GM12878 (cell line): ENCODE measurements around the gene LOXL3. TPM values are rescaled to one million over a fixed set of nuclear protein-coding genes. Genes with fewer than 3 reads are reported as not detected.

Experiments used
- ATF2 ChIP-seq: IDR thresholded peaks from 2 replicates; pipeline ENCODE4 v1.6.1; 2012; ENCODE audit warnings: low read length, inconsistent platforms
- CBFB ChIP-seq: IDR thresholded peaks from 2 replicates; pipeline ENCODE4 v1.6.1; 2016; ENCODE audit warnings: antibody characterized with exemption, low read depth
- CBX3 ChIP-seq: fragments of 200-600 bp; sonication (generic); IDR thresholded peaks from 2 replicates; pipeline ENCODE4 v1.6.1; 2016; ENCODE audit warnings: low read depth, borderline replicate concordance
- CHD2 ChIP-seq: IDR thresholded peaks from 2 replicates; pipeline ENCODE4 v1.6.1; 2011; ENCODE audit warnings: low read depth, low read length, improper control_type of control experiment, borderline replicate concordance
- EGR1 ChIP-seq, 2 experiments: IDR thresholded peaks; 1 replicate in 1 of 2; 2 replicates in 1 of 2; pipeline ENCODE4 v1.6.1; 2011 to 2012; ENCODE audit warnings: low read depth in 2 of 2, low read length in 2 of 2, borderline replicate concordance in 1 of 2, mild to moderate bottlenecking in 1 of 2, moderate library complexity in 1 of 2
- FOS ChIP-seq: IDR thresholded peaks from 3 replicates; pipeline ENCODE4 v1.6.1; 2011; ENCODE audit warnings: borderline replicate concordance; ENCODE audit not compliant: insufficient read length; ENCODE audit errors: extremely low read depth
- FOXM1 ChIP-seq: IDR thresholded peaks from 2 replicates; pipeline ENCODE4 v1.6.1; 2012; ENCODE audit warnings: low read depth, mild to moderate bottlenecking, inconsistent platforms, low read length, moderate library complexity
- HDGF ChIP-seq: fragments of 450-650 bp; IDR thresholded peaks from 2 replicates; pipeline ENCODE4 v1.6.1; 2016; ENCODE audit warnings: antibody characterized with exemption
- IRF3 ChIP-seq: fragments of 450-650 bp; IDR thresholded peaks from 2 replicates; pipeline ENCODE4 v1.6.1; 2014; ENCODE audit warnings: mild to moderate bottlenecking
- IRF4 ChIP-seq: IDR thresholded peaks from 2 replicates; pipeline ENCODE4 v1.6.1; 2011; ENCODE audit warnings: low read depth, low read length
- IRF5 ChIP-seq: fragments of 450-650 bp; IDR thresholded peaks from 2 replicates; pipeline ENCODE4 v1.6.1; 2017; ENCODE audit warnings: borderline replicate concordance
- MAX ChIP-seq: IDR thresholded peaks from 2 replicates; pipeline ENCODE4 v1.6.1; 2012; ENCODE audit warnings: low read depth, low read length, improper control_type of control experiment
- MLLT1 ChIP-seq: fragments of 450-650 bp; IDR thresholded peaks from 2 replicates; pipeline ENCODE4 v1.6.1; 2016; ENCODE audit warnings: mild to moderate bottlenecking
- NFIC ChIP-seq: IDR thresholded peaks from 2 replicates; pipeline ENCODE4 v1.6.1; 2012; ENCODE audit warnings: low read depth, mild to moderate bottlenecking, inconsistent platforms, low read length, moderate library complexity
- NR2C2 ChIP-seq: IDR thresholded peaks from 2 replicates; pipeline ENCODE4 v1.6.1; 2011; ENCODE audit warnings: borderline replicate concordance, low read depth; ENCODE audit not compliant: control insufficient read depth, insufficient read length
- NRF1 ChIP-seq: conservative IDR thresholded peaks from 2 replicates; pipeline ENCODE4 v1.6.1; 2011; ENCODE audit warnings: mild to moderate bottlenecking, low read depth, low read length, improper control_type of control experiment
- PAX5 ChIP-seq: IDR thresholded peaks from 2 replicates; pipeline ENCODE4 v1.6.1; 2011; ENCODE audit warnings: low read depth, low read length, borderline replicate concordance
- PML ChIP-seq: IDR thresholded peaks from 2 replicates; pipeline ENCODE4 v1.6.1; 2012; ENCODE audit warnings: low read length, inconsistent platforms
- RAD21 ChIP-seq: IDR thresholded peaks from 2 replicates; pipeline ENCODE4 v1.6.1; 2011; ENCODE audit warnings: mild to moderate bottlenecking, low read depth, low read length, moderate library complexity; ENCODE audit not compliant: insufficient read depth
- RELA ChIP-seq: fragments of 450-650 bp; IDR thresholded peaks from 2 replicates; pipeline ENCODE4 v1.8.0; 2014; ENCODE audit warnings: borderline replicate concordance; ENCODE audit not compliant: partially characterized antibody
- SIN3A ChIP-seq: IDR thresholded peaks from 2 replicates; pipeline ENCODE4 v1.6.1; 2012; ENCODE audit warnings: low read depth, low read length, improper control_type of control experiment
- SMARCA5 ChIP-seq: fragments of 450-650 bp; IDR thresholded peaks from 2 replicates; pipeline ENCODE4 v1.6.1; 2017; ENCODE audit warnings: mild to moderate bottlenecking
- STAT1 ChIP-seq: fragments of 450-650 bp; conservative IDR thresholded peaks from 2 replicates; pipeline ENCODE4 v1.6.1; 2014; ENCODE audit warnings: antibody characterized with exemption, mild to moderate bottlenecking
- USF2 ChIP-seq: IDR thresholded peaks from 2 replicates; pipeline ENCODE4 v1.6.1; 2011; ENCODE audit warnings: low read depth, low read length, improper control_type of control experiment, borderline replicate concordance
- YBX1 ChIP-seq: fragments of 450-650 bp; IDR thresholded peaks from 2 replicates; pipeline ENCODE4 v1.6.1; 2016; ENCODE audit warnings: antibody characterized with exemption
- polyA plus RNA-seq, 11 experiments: library from polyadenylated mRNA; depleted of rRNA in 4 of 11; unstranded in 6 of 11; stranded (reverse) in 5 of 11; fragments of >200 nt; fragmentation: Nextera tagmentation in 4 of 11; fragmentation: Illumina TruSeq in 1 of 11; extraction: Ambion mirVana in 4 of 11; extraction: Trizol in 1 of 11; gene quantifications; 1 replicate in 1 of 11; 2 replicates in 10 of 11; pipeline versions ENCODE4 v1.2.1 to v1.2.3, GENCODE V29; 2011 to 2016; ENCODE audit warnings: inconsistent platforms in 2 of 11, missing spikeins in 2 of 11, low read depth in 1 of 11
- total RNA-seq, 4 experiments: library from RNA; depleted of rRNA in 3 of 4; stranded (reverse); fragments of >200 nt in 3 of 4; fragmentation: Illumina TruSeq in 1 of 4; extraction: Trizol in 1 of 4; gene quantifications; 2 replicates each; pipeline versions ENCODE4 v1.2.1 to v1.2.3, GENCODE V29; 2013 to 2021

The LOXL3 gene
- total and polyA plus RNA-seq, 10 of the 15 experiments (the other 5 are each of a cell fraction or from before 2014, with no cell fraction given), result 6.2 to 40.9 (median 23.3) TPM

GRCh38 chr2:74507145-74507925 is 46.4 kb downstream of the LOXL3 start, which contains the start of gene PCGF1 (continued):
- TF ChIP-seq USF2 (peak; percentile 53), STAT1 (no peak; the same call in 1 of the 2 replicates), NRF1 (peak; percentile 97), IRF5 (no peak), CBFB (no peak), RELA (peak; percentile 50), SIN3A (no peak), FOXM1 (no peak), MAX (peak; percentile 79; the same call in 1 of the 2 replicates), EGR1 (IDR thresholded peaks at IDR 0.05; ENCODE audit: borderline replicate concordance in 1 of 2, low read depth in 2 of 2, low read length in 2 of 2) (peak in 1 of 2 experiments; percentile 44; a peak in 1 of 3 replicates), NFIC (no peak), SMARCA5 (peak; percentile 84; the same call in 1 of the 2 replicates), YBX1 (0 out of 2 replicates have a peak, but pooled peaks have one; percentile 44), ATF2 (no peak), MLLT1 (no peak; the same call in 1 of the 2 replicates), NR2C2 (no peak), PML (peak; percentile 67; the same call in 1 of the 2 replicates), HDGF (peak; percentile 91), CBX3 (no peak), PAX5 (no peak), FOS (no peak), RAD21 (peak; percentile 49), IRF3 (peak; percentile 23; the same call in 1 of the 2 replicates), CHD2 (no peak), IRF4 (no peak)
